Stimulated activated CD8-positive, alpha-beta memory T cell treated with anti-CD3 and anti-CD28 coated beads, Interleukin-4, amount 100 ng/mL, for 24 hours (primary cell): Measurements from ENCODE around the gene LAD1.

Source experiments
- DNase-seq: peaks from one replicate; pipeline ENCODE4 v3.0.0-alpha.2; 2020; ENCODE audit warnings: low read depth

Gene LAD1

GRCh38 chr1:201363467-201363866 is 35.7 kb downstream of the LAD1 start:
- no peak for DNase-seq

- no peak for DNase-seq
These were observed 36.2 kb downstream of the LAD1 start for GRCh38 chr1:201362906-201363305.

- no peak for DNase-seq
These were observed 37.2 kb downstream of the LAD1 start for GRCh38 chr1:201361652-201362504.

DNA sequence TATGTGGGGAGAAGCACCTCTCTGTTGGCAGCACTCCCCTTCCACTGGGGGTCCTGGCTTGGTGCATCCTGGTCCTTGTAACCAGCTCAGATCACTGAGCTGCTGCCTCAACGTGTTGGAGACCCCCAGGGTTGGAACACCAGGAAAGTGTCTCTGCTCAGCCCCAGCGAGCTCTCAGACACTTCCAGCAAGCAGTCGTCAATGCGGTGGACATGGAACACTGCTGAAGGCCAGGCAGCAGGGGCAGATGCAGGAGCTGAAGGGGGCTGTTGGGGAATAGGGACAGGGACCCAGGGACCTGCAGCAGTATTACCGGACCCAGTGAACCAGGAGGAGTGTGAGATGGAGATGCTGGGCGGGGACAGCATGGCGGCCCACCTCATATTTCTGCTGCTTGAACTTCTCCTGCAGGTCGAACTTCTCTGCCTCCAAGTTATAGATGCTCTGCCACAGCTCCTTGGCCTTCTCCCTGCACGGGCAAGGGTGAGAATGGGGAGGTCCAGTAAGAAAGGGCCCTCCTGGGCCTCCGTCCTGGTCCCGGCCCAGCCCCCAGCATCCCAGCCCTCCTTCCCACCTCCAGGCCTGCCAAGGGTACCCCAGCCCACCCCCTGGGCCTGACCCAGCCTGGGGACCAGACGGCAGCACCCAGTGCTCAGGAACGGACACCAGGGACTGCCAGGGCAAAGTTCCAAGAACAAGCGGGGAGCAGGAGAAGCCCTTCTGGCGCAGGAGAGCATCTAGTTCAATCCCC is 38.0 kb downstream of the LAD1 start:
- DNase-seq: no peak

- DNase-seq: no peak
These were observed 38.6 kb downstream of the LAD1 start for GRCh38 chr1:201360486-201360885.

DNA sequence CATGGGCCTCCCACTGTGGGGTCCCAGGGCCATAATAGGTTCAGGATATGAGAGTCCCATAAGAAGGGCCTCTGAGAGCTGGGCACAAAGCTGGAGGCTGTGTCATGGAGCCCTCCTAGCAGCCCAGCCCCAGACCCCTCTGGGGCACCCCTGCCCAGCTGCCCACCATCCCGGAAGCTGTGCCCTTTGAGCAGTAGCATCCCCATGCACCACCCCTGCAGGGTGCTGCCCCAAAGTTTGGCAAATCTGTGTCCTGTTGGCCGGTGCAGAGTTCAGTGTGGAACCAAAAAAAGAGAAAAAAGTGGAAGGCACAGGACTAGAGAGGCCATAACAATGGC is 39.3 kb downstream of the LAD1 start:
- no peak for DNase-seq

- DNase-seq: no peak
These were observed 39.9 kb downstream of the LAD1 start for GRCh38 chr1:201359031-201359872.

GRCh38 chr1:201358596-201358995 is 40.5 kb downstream of the LAD1 start:
- DNase-seq: no peak

DNA sequence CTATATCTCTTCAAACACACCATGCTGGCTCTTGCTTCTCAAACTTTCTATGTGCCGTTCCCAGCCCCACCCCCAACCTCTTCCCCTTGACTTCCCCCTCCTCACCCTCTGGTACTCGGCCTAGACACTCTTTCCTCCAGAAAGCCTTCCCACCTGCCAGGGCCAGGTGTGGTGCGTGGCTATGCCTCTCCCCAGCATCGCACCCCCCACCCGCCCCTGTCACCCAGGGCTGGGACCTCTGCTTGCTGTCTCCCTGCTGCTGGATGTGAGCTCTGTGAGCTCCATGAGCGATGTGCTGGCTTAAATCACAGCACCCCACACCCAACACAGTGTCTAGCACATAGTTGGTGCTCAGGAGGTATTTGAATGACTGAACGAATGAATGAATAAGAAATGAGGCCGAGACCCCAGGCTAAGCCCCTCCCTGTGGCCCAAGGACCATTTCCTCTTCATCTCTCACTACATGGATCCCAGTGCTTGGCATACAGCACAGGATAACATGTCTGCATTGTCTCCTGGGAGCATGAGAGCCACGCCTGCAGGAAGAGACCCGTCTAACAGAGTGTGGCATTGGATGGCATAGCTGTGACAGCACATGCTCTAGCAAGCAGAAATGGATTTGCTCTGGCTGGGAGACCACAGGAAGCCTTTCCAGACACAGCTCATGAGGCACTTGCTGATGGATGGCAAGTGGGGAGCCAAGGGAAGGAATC is 41.3 kb downstream of the LAD1 start:
- DNase-seq: no peak

- no peak for DNase-seq
These were observed 41.9 kb downstream of the LAD1 start for GRCh38 chr1:201357211-201357610.

- DNase-seq: no peak
These were observed 42.4 kb downstream of the LAD1 start for GRCh38 chr1:201356701-201357100.

GRCh38 chr1:201356236-201356635 is 42.9 kb downstream of the LAD1 start:
- no peak for DNase-seq

GRCh38 chr1:201355471-201355870 is 43.7 kb downstream of the LAD1 start:
- DNase-seq: no peak

- DNase-seq: no peak
These were observed 44.2 kb downstream of the LAD1 start for GRCh38 chr1:201354901-201355295.

DNA sequence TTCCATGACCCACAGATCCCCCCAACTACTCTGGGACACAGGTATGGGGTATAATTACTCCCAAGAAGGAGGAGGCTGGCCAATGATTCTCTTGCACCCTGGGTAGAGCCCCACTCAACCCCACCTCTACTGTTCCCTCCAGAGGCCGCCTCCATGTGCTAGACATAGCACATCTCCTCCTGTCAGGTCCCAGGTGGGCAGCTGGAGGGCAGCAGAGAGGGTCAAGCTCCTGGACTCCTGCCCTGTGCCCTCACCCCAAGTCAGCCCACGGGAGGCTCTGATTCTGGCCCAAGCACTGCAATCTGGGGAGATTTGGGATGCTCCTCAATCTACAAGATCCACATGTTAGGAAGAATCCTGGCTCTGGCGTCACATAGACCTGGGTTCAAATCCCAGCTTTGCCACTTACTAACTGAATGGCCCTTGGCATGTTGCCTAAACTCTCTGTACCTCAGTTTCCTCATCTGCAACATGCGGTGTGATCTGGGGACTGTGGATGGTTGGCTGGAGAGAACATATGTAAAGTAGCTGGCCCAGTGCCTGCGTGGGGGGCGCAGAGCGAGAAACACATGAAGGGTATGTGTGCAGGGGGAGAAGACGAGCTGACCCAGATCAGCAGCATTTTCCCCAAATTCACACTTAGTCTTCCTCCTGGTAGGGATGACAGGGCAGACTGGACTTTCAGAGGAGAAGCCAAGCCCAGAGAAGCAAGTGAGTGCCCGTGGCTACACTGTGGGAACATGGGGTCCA is 44.8 kb downstream of the LAD1 start:
- DNase-seq: no peak

DNA sequence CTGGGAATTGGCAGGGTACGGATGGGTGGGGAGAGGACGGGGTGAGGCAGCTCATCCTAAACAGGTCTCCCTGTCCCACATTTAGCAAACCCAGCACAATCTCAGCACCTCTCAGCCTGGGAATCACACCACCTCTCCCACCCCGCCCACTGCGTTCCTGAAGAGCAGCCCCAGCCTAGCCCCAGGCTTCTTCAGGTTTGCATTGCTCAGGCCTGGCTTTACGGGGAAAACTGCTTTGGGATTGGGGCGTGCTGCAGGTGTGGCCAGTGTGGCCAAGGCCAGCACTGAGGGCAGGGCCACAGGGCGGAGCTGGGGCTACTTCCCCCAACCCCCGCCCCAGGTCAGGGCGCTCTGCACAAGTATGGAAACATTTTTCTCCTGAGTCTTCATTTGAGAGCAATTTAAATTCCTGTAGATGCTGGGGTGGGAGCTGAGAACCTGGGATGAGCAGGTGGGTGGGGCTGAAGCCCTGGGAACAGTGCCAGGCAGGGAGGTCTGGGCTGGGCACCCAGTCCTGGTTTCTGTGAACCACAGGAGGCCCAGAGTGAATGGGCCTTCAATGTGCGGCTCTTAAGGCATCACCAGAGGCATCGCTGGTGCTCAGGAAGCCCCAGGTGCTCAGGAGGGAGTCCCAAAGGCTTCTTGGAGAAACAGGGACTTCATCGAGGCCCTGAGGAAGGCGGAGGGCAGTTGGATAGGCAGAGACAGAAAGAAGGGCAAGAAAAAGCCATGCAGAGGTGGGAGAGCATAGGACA is 45.8 kb downstream of the LAD1 start:
- no peak for DNase-seq

DNA sequence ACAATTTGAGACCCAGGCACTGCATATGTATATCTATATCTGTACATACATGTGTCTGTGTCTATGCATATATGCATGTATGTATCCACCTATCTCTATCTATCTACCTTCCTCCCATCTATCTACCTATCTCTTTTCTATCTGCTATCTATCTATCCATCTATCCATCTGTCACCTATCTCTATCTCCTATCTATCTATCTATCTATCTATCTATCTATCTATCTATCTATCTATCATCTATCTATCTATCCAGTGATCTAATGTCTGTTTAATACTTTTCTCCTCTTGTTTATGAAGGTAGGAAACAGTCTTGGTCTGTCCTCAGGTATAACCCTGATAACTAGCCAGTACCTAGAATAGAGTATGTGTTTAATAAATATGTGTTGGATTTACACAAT is 47.5 kb downstream of the LAD1 start:
- no peak for DNase-seq

DNA sequence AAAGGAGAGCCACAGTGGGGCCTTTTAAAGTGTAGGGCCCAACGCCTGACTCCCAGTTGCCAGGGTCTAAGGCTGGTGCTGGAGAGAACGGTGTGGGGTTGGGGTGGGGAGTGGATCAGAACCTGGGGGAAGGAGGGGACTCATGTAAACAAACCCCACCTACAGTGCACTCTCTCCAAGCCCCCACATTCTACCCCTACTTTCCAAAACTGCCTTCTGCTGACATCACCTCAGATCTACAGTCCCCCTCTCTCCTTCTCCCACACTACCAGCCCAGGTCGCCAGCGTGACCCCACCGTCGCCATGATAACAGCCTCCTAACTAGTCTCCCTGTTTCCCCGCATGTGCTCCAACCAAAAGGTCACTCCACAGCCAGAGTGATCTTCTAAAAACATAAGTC is 48.2 kb downstream of the LAD1 start:
- DNase-seq: no peak

DNA sequence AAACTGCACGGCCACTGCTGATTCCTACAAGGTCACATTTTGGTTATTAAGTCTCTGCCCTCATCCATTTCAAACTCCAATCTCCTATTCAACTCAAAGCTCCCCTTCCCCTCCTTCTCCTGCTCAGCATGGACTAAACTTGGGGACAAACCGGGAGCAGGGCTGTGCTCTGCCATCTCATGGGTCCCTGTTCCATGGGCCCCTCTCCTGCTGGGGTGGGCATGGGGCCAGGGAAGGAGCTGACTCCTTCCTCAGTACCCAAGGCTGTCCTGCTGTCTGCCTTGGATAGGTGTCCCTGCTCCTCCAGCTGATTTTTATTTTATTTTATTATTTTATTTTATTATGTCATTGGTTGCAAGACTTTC is 48.8 kb downstream of the LAD1 start:
- DNase-seq: no peak

GRCh38 chr1:201349092-201349491 is 50.0 kb downstream of the LAD1 start:
- no peak for DNase-seq

GRCh38 chr1:201348211-201348566 is 50.9 kb downstream of the LAD1 start:
- no peak for DNase-seq
